Measurements from ENCODE around the gene ZNF653.
"Not testable (repeated sequence)": the region's sequence is repeated elsewhere in the genome, so short reads cannot be mapped to it uniquely, and the experiment has no call there.

The ZNF653 gene

GRCh38 chr19:11453468-11454341 lies 51.9 kb downstream of the ZNF653 start:
- DNase-seq, result peak; percentile 20

GRCh38 chr19:11452620-11453310 lies 52.9 kb downstream of the ZNF653 start:
- no peak for DNase-seq

GRCh38 chr19:11451871-11452619 lies 53.6 kb downstream of the ZNF653 start:
- DNase-seq, result no peak

GRCh38 chr19:11451327-11451870 lies 54.2 kb downstream of the ZNF653 start:
- DNase-seq, result no peak

GRCh38 chr19:11450570-11451326 lies 54.9 kb downstream of the ZNF653 start:
- no peak for DNase-seq

GRCh38 chr19:11448923-11449554 lies 56.6 kb downstream of the ZNF653 start:
- DNase-seq, result no peak

GRCh38 chr19:11448410-11448809 lies 57.2 kb downstream of the ZNF653 start:
- no peak for DNase-seq

- DNase-seq, result no peak
Observed at GRCh38 chr19:11447347-11448262, 58.0 kb downstream of the ZNF653 start.

- DNase-seq, result peak; percentile 60
Observed at GRCh38 chr19:11446652-11447301, 58.9 kb downstream of the ZNF653 start.

- no peak for DNase-seq
Observed at GRCh38 chr19:11446271-11446651, 59.4 kb downstream of the ZNF653 start.

GRCh38 chr19:11445141-11445540 lies 60.5 kb downstream of the ZNF653 start:
- DNase-seq, result no peak

GRCh38 chr19:11444059-11444458 lies 61.6 kb downstream of the ZNF653 start:
- DNase-seq, result no peak

GRCh38 chr19:11437955-11438354 lies 67.7 kb downstream of the ZNF653 start:
- DNase-seq, result no peak

GRCh38 chr19:11435833-11436313 lies 69.8 kb downstream of the ZNF653 start:
- DNase-seq, result no peak

GRCh38 chr19:11435057-11435832 lies 70.4 kb downstream of the ZNF653 start, which contains the start of the genes ODAD3 and PRKCSH:
Gene ODAD3 (minus strand): TSS chr19:11435121. CDS start chr19:11435016, 105 bp downstream.
Gene PRKCSH (plus strand): TSS chr19:11435635. CDS start chr19:11436118, 483 bp downstream.
- DNase-seq, result peak; percentile 100

GRCh38 chr19:11434703-11435056 lies 71.0 kb downstream of the ZNF653 start:
- no peak for DNase-seq

GRCh38 chr19:11433526-11433925 lies 72.1 kb downstream of the ZNF653 start:
- not testable (repeated sequence) for DNase-seq

All from NCI-H82 (cell line).